GM18870 (cell line): ENCODE results near the gene BMS1.
"Not testable (repeated sequence)": the region's sequence is repeated elsewhere in the genome, so short reads cannot be mapped to it uniquely, and the experiment has no call there.

Source experiments
- ATAC-seq: cut with Tn5 transposase; IDR thresholded peaks from one replicate; pipeline ENCODE4 v1.9.1; 2021; ENCODE audit warnings: moderate library complexity; ENCODE audit not compliant: unreplicated experiment

The BMS1 gene

GRCh38 chr10:42865716-42866114 is 83.1 kb downstream of the BMS1 start:
- ATAC-seq: no peak

GRCh38 chr10:42866115-42866995 is 83.8 kb downstream of the BMS1 start:
- ATAC-seq: no peak

- ATAC-seq: no peak
Measured at GRCh38 chr10:42867571-42867970, 85.0 kb downstream of the BMS1 start.

GRCh38 chr10:42868530-42868929 is 85.9 kb downstream of the BMS1 start:
- ATAC-seq: no peak

- no peak for ATAC-seq
Measured at GRCh38 chr10:42869977-42870350, 87.4 kb downstream of the BMS1 start.

- ATAC-seq: not testable (repeated sequence)
Measured at GRCh38 chr10:42871138-42871641, 88.6 kb downstream of the BMS1 start.

- no peak for ATAC-seq
Measured at GRCh38 chr10:42871823-42872222, 89.2 kb downstream of the BMS1 start.

GRCh38 chr10:42872865-42873435 is 90.4 kb downstream of the BMS1 start:
- no peak for ATAC-seq

- ATAC-seq: no peak
Measured at GRCh38 chr10:42874713-42875387, 92.3 kb downstream of the BMS1 start.

GRCh38 chr10:42875388-42875755 is 92.8 kb downstream of the BMS1 start:
- ATAC-seq: no peak

- no peak for ATAC-seq
Measured at GRCh38 chr10:42875798-42876341, 93.3 kb downstream of the BMS1 start.

- ATAC-seq: no peak
Measured at GRCh38 chr10:42876476-42876875, 93.9 kb downstream of the BMS1 start.

- ATAC-seq: no peak
Measured at GRCh38 chr10:42876945-42877344, 94.3 kb downstream of the BMS1 start.

- no peak for ATAC-seq
Measured at GRCh38 chr10:42877496-42878030, 95.0 kb downstream of the BMS1 start.

GRCh38 chr10:42878134-42878820 is 95.7 kb downstream of the BMS1 start:
- ATAC-seq: no peak

GRCh38 chr10:42878821-42879195 is 96.2 kb downstream of the BMS1 start:
- no peak for ATAC-seq

GRCh38 chr10:42879380-42880254 is 97.0 kb downstream of the BMS1 start:
- ATAC-seq: no peak

GRCh38 chr10:42880255-42880620 is 97.6 kb downstream of the BMS1 start:
- ATAC-seq: no peak

- ATAC-seq: no peak
Measured at GRCh38 chr10:42882597-42882996, 100.0 kb downstream of the BMS1 start.
